DLD1 (cell line): ENCODE measurements around the gene ANO9.

Experiments
- in situ Hi-C: cut with HindIII; loops from 2 replicates; pipeline ENCODE4 v1.10.0; 2017; ENCODE audit warnings: low sequenced_read_pairs

ANO9 gene

DNA sequence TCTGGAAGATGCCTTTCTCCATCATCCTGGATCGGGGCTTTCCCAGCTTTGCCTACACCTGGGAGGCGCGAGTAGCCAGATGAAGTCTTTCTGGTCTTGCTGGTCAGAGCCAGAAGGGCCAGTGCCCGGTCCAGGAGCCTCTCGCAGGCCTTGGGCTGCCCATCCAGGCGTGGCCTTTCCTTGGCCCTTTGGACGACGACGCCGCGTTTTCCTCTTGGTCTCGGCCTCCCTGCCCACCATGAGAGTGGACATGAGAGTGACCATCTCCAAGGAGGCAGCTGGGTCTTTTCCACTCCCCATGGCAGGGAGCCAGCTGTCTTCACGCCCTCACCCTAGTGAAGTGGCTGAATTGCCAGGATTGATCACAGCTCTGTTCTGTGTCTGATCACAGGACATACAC lies 11.8 kb upstream of the ANO9 start:
- in situ Hi-C loops = loop anchor here (10.0 kb wide), 2 partner anchors 69 to 199 kb away; no protein-coding TSS in a partner anchor

DNA sequence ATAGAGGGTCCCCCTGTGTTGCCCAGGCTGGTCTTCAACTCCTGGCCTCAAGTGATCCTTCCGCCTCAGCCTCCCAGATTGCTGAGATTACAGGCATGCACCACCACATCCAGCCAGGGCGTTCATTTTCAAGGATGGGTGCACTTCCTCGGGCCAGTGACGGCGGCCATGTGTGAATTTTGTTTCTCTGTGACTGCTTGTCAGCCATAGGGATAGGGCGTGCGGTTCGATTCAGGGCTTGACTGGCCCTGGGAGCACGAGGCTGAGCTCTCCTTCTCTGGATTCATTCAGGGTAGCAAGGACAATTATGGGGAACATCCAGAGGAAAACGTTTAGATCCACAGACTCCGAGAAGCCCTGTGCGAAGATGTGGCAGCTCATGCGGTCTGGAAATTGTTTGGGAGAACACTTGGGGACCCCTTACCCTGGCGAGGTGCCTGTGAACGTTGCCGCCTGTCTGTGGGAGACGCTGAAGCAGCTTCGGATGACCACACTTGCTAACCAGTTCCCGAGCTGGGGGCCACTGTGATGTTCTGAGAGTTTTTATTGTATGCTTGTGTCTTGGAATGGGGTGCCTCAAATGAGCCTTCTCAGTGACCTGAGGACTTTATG lies 11.2 kb upstream of the ANO9 start:
- in situ Hi-C loops = loop anchor here (10.0 kb wide), 2 partner anchors 68 to 198 kb away; no protein-coding TSS in a partner anchor

DNA sequence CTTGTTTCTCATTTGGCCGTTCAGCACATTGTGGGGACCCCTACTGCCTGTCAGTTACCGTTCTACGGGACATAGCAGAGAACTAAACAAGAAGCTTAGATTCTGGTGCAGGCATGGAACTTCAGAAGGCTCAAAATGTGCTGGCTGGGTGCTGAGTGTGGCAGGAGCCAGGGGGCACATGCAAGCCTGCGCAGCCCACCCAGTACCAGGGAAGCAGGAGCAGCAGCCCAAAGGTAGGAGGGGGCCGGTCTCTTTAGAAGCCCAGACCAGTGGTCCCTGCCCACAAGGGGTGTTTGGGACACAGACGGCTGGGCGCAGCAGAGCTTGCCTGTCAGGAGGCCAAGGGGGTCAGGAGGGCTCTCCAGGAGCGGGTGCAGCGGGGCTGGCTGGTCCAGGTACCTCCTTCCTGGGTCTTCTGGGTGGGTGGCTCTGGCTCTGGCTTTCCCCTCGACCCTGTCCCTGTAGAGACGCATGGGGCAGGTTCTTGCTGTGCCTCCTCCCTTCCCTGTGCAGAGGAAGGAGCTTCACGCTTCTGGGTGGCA lies 10.5 kb upstream of the ANO9 start:
- in situ Hi-C loops = loop anchor here (10.0 kb wide), 2 partner anchors 67 to 197 kb away; no protein-coding TSS in a partner anchor

DNA sequence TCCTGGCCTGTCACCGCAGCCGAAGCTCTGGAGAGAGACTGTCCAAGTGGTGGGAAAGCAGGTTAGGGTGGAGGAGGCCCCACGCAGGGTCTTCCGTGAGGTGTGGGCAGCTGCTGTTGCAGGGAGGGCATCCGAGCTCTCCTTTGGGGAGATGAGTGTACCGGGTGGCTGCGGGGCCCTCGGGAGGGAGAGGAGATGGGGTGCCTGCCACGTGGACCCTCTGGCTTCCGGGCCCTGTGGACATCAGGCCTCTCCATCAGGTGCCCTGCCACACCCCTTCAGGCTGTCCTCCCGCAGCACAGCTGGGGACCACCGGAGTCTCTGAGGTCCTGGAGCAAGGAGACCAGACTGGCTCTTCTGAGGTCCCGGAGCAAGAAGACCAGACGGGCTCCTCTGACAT lies 9.9 kb upstream of the ANO9 start:
- in situ Hi-C loops = loop anchor here (10.0 kb wide), 2 partner anchors 67 to 197 kb away; no protein-coding TSS in a partner anchor

DNA sequence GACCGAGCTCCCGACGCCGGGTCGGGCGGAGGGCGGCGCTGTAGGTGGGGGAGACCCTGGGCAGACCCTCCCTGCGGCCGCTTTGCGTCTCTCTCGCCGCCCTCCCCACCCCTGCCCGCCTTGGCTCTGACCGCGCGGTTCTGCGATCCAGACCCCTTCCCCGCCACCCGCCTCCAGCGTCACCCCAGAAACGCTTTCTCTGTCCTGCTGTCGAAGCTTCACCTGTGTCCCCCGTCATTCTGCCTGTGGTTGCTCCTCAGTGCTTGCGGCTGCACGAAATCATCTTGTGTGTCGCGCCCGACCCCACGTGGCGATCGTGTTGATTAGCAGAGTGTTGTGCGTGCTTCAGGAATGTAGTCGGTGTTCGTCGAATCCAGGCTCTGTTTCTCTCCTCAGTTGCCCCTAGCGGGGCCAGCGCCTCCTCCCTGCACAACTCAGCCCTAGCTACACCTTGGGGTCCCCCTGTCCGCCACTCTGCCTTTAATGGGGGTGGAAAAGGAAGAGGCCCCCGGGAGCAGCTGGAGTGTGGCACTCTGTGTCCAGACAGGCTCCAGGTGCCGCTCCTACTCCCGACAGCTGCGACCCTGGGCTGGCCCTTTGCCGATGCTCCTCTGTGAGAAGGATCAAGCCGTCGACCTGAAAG lies 9.1 kb upstream of the ANO9 start:
- in situ Hi-C loops = loop anchor here (10.0 kb wide), 2 partner anchors 66 to 196 kb away; no protein-coding TSS in a partner anchor

DNA sequence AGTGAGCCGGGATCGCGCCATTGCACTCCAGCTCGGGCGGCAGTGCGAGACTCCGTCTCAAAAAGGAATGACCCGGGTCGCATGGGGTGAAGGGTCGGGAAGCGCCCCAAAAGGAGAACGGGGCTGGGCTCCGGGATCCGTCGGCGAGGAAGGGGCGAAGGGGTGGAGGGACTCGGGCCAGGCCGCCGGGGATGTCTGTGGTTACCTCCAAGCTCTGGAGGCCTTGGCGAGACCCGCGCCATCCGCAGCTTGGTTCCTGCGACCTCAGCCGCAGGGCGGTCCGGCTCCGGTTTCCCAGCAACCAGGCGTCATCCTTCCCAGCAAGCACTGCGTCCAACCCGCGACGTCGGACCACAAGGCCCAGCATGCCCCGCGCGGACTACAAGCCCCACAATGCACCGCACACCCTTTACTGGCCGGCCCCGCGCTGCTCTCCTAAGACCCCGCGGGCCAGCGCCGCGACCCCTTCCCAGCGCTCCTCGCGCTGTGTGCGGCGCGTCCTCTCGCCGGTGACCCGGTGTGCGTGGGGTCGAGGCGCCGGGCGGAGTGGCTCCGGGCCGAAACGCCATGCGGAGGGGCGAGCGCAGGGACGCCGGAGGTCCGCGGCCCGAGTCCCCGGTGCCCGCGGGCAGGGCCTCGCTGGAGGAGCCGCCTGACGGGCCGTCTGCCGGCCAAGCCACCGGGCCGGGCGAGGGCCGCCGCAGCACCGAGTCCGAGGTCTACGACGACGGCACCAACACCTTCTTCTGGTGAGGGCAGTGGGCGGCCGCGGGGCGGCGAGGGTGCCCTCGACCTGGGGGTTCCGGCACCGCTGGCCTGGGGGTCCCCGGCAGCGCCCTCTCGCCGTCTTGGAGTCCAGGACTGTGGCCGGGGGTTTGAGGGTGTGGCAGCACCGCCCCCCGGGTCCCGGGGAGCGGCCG lies 8.3 kb upstream of the ANO9 start, which contains the start of gene PTDSS2:
TSS of gene PTDSS2 (plus strand) at position 391 of the 920 bp plus-strand sequence. CDS start at position 568, 177 bp downstream.
- in situ Hi-C loops = loop anchor here (10.0 kb wide), 2 partner anchors 65 to 195 kb away; no protein-coding TSS in a partner anchor

DNA sequence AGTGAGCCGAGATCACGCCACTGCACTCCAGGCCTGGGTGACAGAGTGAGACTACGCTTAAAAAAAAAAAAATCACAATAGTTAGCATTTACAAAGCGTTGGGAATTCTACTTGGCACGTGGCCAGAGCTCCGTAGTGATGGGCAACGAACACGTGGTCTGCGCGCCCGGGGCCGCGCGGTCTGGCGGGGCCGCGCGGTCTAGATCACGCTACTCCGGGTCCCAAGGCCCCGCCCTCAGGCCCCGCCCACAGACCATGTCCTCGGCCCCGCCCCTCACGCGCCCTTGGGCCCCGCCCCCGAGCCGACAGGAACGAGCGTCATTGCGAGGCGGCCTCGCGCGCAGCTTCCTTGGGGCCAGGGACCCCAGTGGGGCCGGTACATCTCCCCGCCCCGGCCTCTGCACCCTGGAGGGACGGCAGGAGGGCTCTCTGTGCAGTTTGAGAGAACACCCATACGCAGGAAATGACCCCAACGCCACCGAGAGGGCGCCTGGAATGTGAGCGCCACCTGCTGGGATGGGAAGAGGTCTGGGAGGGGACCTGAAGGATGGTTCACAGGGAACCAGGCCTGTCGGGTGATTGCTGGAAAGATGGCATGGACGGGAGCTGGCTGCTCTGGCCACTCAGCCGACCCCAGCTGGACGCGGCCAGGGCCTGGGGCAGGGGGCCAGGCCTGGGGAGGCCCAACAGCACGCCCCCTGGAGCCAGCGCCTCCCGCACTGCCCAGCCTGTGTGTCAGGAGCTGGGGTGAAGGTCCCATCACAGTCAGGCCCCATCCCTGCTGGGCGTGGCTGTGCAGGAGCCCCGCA lies 6.3 kb upstream of the ANO9 start:
- in situ Hi-C loops = no loop called here

DNA sequence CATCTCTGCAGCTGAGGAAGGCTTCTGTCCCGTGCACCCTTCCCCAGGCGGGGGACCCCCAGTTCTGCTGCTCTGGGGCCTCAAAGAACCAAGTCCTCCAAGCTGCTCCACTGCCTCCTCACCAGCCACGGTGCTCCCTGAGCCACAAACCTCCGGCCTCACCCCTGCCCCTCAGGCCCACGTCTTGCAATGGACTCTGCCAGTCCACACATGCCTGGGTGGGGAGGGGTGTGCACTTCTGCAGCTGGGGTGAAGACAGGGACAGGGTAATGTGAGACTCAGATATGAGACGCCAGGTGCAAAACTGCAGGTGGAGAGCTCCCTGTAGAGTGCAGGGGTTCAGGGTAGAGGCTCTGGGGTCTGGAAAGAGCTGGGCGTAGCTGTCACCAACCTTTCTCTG lies 5.1 kb upstream of the ANO9 start:
- in situ Hi-C loops = no loop called here

DNA sequence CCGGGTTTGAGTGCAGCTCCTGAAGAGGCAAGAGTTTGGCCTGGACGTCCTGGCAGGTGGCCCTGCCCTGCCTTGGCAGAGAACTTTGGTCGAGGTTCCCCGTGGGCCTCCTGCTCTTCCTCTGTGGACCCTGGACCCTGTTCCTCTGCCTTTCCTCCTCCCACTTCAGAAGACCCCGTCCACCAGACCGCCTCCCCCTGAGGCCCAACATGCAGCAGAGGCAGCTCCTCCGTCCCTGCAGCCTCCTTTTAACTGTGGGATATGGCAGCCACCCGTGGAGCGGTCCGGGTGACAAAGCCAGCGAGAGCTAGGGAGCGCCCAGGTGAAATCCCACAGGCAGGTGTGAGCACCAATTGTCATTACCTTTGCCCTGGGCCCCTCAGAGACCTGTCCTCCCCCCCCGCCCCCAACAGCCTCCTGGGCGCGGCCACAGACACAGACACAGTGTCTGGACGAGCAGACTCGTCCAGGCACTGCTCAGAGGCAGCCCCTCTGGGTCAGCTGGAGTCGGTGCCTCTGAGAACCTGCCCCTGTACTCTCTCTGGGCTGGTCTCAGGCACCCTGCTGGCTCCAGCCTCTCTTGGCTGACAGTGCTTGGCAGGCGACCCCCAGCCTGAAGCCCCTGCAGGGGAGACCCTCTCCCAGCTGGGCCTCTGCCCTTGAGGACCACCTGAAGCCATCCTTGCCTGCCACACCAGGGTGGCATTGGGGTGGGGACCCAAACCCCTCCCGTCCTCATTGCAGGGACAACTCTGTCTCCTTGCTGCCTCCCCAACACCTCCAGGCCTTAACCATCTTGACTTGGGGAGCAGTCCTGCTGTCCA lies 4.2 kb upstream of the ANO9 start:
- in situ Hi-C loops = no loop called here

DNA sequence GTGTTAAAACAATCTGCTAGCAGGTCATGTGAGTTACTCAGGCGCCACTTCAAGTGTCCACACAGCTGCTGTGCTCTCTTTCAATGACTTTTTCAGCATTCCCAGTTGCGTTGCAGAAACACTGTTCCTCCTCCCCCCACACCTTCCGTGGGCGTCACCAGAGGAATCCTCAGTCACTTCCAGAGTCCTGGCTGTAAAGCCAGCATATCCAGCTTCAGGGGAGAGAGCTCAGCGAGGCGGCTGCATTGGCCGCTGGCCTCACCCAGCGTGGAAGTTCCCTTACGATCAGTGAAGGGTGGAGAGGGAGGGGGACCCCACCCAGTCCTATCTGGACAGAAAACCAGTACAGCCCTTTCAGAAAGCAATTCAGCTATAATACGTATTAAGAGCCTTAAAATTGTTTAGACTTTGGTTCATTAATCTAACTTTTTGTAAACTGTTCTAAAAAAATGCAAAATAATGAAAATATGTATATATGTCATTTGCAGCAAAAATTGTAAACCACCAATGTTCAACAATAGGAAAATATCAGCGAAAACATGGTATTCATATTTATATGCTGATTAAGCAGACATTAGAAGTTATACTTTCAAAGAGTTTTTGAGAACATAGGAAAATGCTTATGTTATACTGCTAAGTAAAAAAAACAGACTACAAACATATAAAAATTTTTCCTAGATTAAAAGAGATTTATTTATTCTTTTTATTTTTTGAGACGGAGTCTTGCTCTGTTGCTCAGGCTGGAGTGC lies 2.8 kb upstream of the ANO9 start:
- in situ Hi-C loops = no loop called here

DNA sequence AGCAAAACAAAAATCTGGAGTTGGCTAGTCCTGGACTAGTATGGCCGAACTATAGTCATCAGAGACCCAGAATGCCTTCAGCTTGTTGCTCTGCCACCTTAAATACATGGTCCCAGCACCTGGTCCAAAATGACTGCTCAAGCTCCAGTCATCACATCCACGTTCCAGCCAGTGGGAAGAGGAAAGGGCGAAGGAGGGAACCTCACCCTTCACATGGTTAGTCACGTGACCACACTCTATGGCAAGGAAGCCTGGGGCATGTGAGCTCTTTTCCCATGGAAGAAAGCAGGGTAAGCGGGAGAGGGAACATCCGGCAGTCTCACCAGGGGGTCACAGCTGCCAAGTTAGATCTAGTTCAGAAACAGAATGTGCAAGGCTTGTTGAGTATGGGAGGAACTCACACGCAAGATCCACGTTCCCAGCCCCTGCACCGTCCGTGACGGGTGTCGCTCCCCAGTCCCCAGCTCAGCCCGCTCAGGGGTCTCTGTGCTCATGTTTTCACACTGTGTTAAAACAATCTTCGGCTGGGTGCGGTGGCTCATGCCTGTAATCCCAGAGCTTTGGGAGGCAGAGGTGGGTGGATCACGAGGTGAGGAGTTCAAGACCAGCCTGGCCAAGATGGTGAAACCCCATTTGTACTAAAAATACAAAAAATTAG lies 1.9 kb upstream of the ANO9 start:
- in situ Hi-C loops = no loop called here

DNA sequence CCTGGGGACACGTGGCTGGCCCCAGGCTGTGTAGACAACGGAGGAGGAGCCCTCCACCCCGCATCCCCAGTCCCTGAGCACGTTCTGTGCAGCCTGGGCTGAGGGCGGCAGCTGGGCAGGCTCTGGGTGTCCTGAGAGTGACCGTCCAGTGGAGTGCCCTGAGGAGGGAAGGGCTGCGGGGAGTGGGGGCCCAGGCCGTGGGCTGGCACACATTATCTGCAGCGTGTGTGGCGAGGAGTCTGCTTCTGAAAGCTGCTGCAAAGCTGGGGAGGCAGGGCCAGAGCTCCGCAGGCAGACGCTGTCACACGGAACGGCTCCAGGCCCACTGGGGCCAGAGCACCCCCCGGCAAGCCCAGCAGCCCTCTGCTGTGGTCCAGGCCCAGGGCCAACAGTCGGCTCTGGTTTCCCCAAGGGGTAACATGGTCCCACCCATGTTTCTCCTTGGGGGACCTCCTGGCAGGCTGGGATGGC lies 835 bp upstream of the ANO9 start:
- in situ Hi-C loops = no loop called here

DNA sequence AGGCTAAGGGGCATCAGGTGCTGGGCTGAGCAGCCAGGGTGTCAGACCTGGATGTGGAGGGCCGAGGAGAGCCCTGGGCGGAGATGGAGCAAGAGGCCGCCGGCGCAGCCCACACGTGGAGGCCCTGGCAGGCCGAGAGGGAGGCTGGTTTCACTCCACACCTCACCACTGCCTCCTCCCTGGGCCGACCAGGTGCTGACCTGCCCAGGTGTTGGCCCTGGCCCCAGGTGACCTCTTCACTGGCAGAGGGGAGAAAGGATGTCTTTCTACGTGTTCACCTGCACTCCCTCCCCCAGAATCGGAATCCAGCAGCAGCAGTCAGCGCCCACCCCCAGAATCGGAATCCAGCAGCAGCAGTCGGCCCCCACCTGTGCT lies 781 bp downstream of the ANO9 start:
- in situ Hi-C loops = no loop called here

DNA sequence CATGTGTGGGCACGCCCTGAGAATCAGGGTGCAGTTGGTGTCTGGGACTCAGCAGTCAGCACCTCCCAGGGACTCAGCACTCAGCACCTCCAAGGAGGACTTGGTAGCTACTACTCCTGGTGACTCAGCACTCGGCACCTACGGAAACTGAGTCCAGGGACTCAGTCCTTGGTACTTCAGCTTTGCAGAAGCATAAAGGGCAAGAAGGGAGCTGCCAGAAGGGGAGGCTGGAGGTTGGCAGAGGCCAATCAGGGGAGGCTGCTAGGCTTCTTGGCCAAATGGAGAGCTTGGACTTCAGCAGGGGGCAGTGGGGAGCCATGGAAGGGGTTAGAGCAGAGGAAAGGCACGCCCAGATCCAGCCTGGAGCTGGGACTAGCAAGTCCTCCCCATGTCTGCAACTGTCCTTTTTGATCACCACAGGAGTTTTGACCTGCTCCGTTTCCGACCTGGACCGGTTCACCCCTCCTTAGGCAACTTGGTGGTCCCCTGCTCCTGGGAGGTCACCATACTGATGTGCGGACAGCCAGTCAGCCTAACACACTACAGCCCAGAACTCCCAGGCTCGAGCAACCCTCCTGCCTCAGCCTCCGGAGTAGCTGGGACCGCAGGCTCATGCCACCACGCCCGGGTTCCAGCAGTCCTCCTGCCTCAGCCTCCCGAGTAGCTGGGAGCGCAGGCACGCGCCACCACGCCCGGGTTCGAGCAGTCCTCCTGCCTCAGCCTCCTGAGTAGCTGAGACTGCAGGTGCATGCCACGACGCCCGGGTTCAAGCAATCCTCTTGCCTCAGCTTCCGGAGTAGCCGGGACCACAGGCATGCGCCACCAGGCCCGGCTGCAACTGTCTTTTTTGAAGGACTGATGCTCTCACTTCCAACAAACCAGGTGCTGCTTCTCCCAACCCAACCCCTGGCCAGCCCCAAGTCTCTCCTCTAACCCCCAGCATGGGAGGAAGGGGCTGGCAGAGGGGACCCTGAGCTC lies 1.5 kb downstream of the ANO9 start:
- in situ Hi-C loops = no loop called here

DNA sequence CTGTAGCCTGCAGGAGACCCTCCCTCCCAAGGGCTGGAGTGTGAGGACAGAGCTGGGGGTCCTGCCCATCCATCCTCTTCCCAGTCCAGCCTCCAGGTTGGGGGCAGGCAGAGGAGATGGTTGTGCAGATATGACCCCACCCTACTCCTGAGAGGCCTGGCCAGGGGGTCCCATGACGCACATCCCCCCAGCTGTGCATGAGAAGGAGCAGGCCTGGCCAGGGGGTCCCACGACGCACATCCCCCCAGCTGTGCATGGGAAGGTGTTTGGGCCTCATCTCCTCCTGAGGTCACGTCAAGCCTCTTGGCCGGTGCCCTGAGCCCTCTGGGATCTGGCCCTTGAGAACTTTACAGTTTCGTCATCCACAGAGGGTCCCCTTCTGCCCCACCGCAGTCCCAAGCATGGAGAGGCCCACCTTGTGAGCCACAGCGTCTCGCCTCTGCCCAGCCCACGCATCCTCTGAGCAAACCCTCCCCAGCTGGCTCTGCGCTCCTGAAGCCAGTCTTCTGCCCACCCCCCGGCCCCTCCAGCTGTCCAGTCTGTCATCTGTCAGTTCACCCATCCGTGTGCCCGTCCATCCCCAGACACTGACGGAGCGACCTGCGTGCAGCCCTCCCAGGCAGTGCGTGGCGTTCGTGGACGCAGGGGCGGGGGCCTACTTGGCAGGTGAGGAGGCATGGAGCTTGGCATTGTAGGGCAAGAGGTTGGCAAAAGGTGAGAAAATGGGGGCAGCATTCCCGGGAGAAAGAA lies 2.3 kb downstream of the ANO9 start:
- in situ Hi-C loops = no loop called here
